Daoy (cell line): ENCODE data around the gene SNX30. TPM values are rescaled to one million over a fixed set of nuclear protein-coding genes. Genes with fewer than 3 reads are reported as not detected.

Experiments used
- total RNA-seq: library from RNA; depleted of rRNA; stranded (reverse); fragments of >200 nt; shearing (Covaris generic); gene quantifications from 2 replicates; pipeline ENCODE4 v1.2.3, GENCODE V29; 2014; rRNA removed

The SNX30 gene
- total RNA-seq, 1 experiment from 2014 or later: 17.1 TPM

Other genes starting within 250 kb of the SNX30 start
- gene INIP, start 32.6 kb upstream of the SNX30 start, total RNA-seq: 63.7 and 70.5 TPM in 2 replicates
- not detected in 2 replicates for gene SLC46A2, start 140.1 kb downstream of the SNX30 start, total RNA-seq